Coronary artery (tissue), 2 donors: ENCODE data around the gene LDLRAD4.
A peak's percentile ranks its signal among the peaks of the same experiment; 100 is the strongest.

Source experiments
- DNase-seq: peaks from one replicate; pipeline ENCODE4 v3.0.0-alpha.2; 2017; ENCODE audit warnings: low spot score
- H3K27ac ChIP-seq, 2 donors: fragments of 200-600 bp; sonication (generic); one replicate each; pipeline ENCODE4 v1.5.1; 2016 to 2019
- H3K4me3 ChIP-seq: fragments of 200-600 bp; sonication (generic); 2 replicates; pipeline ENCODE4 v1.5.1; 2016; ENCODE audit warnings: mild to moderate bottlenecking, moderate library complexity
- CTCF ChIP-seq: fragments of 200-600 bp; sonication (generic); IDR thresholded peaks from one replicate; pipeline ENCODE4 v1.5.1; 2019; ENCODE audit warnings: antibody characterized with exemption

LDLRAD4 gene

GRCh38 chr18:13493079-13493478 lies 274.5 kb downstream of the LDLRAD4 start:
- Histone ChIP-seq H3K4me3 (no peak overlapping the region), H3K27ac (no peak overlapping the region)
- TF ChIP-seq CTCF, result no peak
- DNase-seq, result no peak

GRCh38 chr18:13493725-13494124 lies 275.2 kb downstream of the LDLRAD4 start:
- no peak for DNase-seq
- no peak for TF ChIP-seq CTCF
- H3K4me3 ChIP-seq, result no peak overlapping the region

GRCh38 chr18:13494871-13495445 lies 276.4 kb downstream of the LDLRAD4 start:
- no peak for TF ChIP-seq CTCF
- peak overlapping the region; percentile 17 for H3K4me3 ChIP-seq

More at GRCh38 chr18:13493725-13494124, 275.2 kb downstream of the LDLRAD4 start:
- no peak overlapping the region for H3K27ac ChIP-seq

GRCh38 chr18:13495961-13496360 lies 277.4 kb downstream of the LDLRAD4 start:
- H3K27ac ChIP-seq, result no peak overlapping the region

More at GRCh38 chr18:13494871-13495445, 276.4 kb downstream of the LDLRAD4 start:
- DNase-seq, result no peak
- H3K27ac ChIP-seq, result peak overlapping the region; percentile 33 to 73

GRCh38 chr18:13496691-13497281 lies 278.2 kb downstream of the LDLRAD4 start:
- no peak overlapping the region for H3K4me3 ChIP-seq
- no peak for DNase-seq

More at GRCh38 chr18:13495961-13496360, 277.4 kb downstream of the LDLRAD4 start:
- no peak overlapping the region for H3K4me3 ChIP-seq
- no peak for TF ChIP-seq CTCF
- DNase-seq, result no peak

GRCh38 chr18:13499803-13500202 lies 281.2 kb downstream of the LDLRAD4 start:
- Histone ChIP-seq H3K4me3 (peak overlapping the region; percentile 32), H3K27ac (peak overlapping the region; percentile 77 to 79)
- no peak for TF ChIP-seq CTCF
- no peak for DNase-seq

More at GRCh38 chr18:13496691-13497281, 278.2 kb downstream of the LDLRAD4 start:
- no peak for TF ChIP-seq CTCF
- no peak overlapping the region for H3K27ac ChIP-seq
